AG10803 (cell line): ENCODE measurements around the gene MSMB.

Source experiments
- DNase-seq: peaks from one replicate; pipeline ENCODE4 v3.0.0; 2010; ENCODE audit warnings: low read depth
- H3K4me3 ChIP-seq: 2 replicates; pipeline ENCODE4 v1.5.1; 2011; ENCODE audit warnings: mild to moderate bottlenecking, low read length, control low read depth
- CTCF ChIP-seq: conservative IDR thresholded peaks from 2 replicates; pipeline ENCODE4 v1.5.1; 2011; ENCODE audit warnings: mild to moderate bottlenecking, low read length, control low read depth, inconsistent platforms

MSMB gene

DNA sequence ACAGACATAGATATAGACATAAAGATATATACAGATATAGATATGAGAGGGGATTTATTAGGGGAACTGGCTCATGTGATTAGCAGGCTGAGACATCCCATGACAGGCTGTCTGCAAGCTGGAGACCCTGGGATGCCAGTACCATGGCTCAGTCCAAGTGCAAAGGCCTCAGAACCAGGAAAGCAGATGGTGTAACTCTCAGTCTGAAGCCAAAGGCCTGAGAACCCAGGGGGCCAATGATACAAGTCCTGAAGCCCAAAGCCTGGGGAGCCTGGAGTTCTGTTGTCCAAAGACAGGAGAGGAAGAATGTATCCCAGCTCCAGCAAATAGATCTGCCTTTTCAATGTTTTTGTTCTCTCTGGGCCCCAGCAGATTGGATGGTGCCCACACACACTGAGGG, 21.1 kb downstream of the MSMB start:
- TF ChIP-seq CTCF, result no peak
- DNase-seq, result peak; percentile 9
- H3K4me3 ChIP-seq, result no peak overlapping the region

DNA sequence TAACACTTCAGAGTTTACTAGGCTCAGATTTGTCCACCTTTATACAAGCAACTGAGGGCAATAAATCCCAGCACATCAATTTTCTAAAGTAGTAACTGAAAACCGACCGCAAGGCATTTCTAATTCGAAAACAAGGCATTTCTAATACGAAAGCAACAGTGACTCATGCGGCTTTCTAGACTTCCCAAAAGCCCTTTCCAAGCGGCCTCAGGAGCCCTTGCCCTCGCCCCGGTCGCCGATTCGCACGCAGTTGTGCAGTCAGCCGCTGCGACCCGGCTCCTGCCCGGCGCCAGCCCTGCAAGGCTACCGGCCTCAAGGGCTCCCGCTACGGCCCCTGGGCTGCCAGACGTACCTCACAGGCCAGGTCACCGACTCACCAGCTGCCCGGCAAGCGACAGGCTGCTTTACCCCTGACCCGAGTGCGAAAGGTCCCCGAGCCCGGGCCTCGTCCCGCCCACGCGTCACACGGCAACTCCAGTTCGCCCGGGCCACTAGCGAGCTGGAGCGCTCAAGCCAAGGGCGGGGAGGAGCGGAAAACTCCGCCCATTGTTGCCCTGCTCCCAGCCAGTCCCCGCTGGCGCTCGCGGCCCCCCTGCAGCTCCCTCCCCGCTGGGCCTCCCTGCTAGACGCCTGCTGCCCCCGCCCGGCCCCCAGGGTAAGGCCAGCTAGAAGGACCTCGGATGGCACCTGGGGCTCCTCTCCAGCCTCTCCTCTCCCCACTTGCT, 22.9 kb downstream of the MSMB start:
- peak; percentile 92 for DNase-seq
- H3K4me3 ChIP-seq, result peak overlapping the region; percentile 81
- peak; percentile 33 for TF ChIP-seq CTCF

DNA sequence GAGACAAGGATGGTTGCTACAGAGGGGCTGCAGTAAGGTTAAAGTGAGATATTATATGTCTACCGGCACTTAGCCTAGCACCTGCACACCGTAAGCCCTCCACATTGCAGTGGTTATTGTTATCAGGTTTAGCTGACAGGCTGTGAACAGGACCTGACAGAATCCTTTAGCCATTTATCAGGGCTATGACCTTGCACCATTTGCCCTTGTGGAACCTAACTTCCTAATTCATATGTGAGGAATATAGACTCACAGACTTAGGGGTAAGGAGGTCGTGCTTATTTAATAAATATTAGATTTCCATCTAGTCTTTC, 25.8 kb downstream of the MSMB start:
- no peak overlapping the region for H3K4me3 ChIP-seq
- DNase-seq, result no peak
- no peak for TF ChIP-seq CTCF

- TF ChIP-seq CTCF, result no peak
- DNase-seq, result no peak
- no peak overlapping the region for H3K4me3 ChIP-seq
Observed at GRCh38 chr10:46019569-46020343, 26.3 kb downstream of the MSMB start.

- no peak for DNase-seq
- no peak overlapping the region for H3K4me3 ChIP-seq
- no peak for TF ChIP-seq CTCF
Observed at GRCh38 chr10:46019177-46019528, 26.9 kb downstream of the MSMB start.

DNA sequence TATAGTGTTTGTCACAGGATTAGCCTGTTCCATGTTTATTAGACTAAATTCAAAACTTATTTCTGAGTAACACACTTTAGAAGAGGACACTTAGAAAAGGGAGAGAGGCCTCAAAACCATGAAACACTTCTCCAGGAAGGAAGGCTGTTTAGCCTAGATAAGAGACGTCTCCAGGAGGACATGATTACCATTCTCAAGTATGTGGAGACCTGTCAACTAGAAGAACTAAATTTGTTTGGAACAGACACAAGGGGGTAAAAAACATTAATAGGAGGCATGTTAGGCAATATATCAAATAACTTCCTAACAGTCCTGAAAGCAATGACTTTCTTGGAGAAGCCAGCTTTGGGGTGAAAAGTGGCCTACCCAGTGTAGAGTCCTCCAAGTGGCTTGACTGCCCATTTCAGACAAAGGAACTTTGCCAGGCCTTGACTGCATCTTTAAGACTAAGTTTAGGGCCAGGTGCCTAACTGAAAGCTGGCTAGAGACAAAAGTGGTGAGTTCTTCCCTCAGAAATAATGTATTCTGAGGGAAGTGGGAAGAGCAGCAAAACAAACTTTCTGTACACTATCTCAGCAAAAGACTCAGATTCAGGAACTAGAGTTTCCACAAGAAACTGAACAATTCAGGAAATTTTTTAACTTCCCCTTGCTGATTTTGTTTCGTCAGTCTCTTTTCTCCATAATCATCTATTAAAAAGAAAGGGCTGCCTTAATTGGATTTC, 27.5 kb downstream of the MSMB start:
- H3K4me3 ChIP-seq, result no peak overlapping the region
- TF ChIP-seq CTCF, result no peak
- peak; percentile 26 for DNase-seq
